Measurements from ENCODE around the gene SYTL2. TPM values are rescaled to one million over a fixed set of nuclear protein-coding genes. Genes with fewer than 3 reads are reported as not detected.

SYTL2 gene
- polyA plus RNA-seq, 1 of the 3 experiments (the other 2 are of a cell fraction) = 36.0 TPM

- POLR2A ChIA-PET = no interaction called here
These were observed 7.6 kb downstream of the SYTL2 start for GRCh38 chr11:85803303-85803702.

More at GRCh38 chr11:85803303-85803702, 7.6 kb downstream of the SYTL2 start:
- CTCF ChIA-PET = no interaction called here
- H2AFZ ChIP-seq (ENCODE audit: low read depth) = no peak overlapping the region
- WGBS (ENCODE audit: low lambda C conversion rate) = 87% methylated on average over 1 of the region's 1 CpG
- no peaks in the 10 kb centered on the region for H3K36me3 ChIP-seq (replicated peaks in 1 of 2; ENCODE audit: control insufficient read depth in 1 of 2, insufficient read depth in 2 of 2, low read length in 1 of 2)
- no peaks in the 10 kb centered on the region for H3F3A ChIP-seq (replicated peaks; ENCODE audit: insufficient read depth)
- no peaks in the 10 kb centered on the region for H3K9me2 ChIP-seq
- H3K9me3 ChIP-seq = no peaks in the 10 kb centered on the region
- no peaks in the 10 kb centered on the region for H3K27me3 ChIP-seq (ENCODE audit: insufficient read depth)
- no peak overlapping the region for H3K4me3 ChIP-seq (ENCODE audit: low read depth in 2 of 2, low read length in 1 of 2)
- no peak overlapping the region for H3K9ac ChIP-seq
- H4K20me1 ChIP-seq (ENCODE audit: insufficient read depth) = no peaks in the 10 kb centered on the region
- H3K4me2 ChIP-seq = no peak overlapping the region
- no peak overlapping the region for H3K27ac ChIP-seq (ENCODE audit: low read depth in 2 of 2, low read length in 1 of 2)
- no peak for DNase-seq
- no peaks in the 10 kb centered on the region for H3K79me2 ChIP-seq (ENCODE audit: insufficient read depth)
- H3K4me1 ChIP-seq (ENCODE audit: control insufficient read depth in 1 of 2, insufficient read depth in 2 of 2, low read depth in 1 of 2, low read length in 1 of 2) = no peaks in the 10 kb centered on the region; a peak in 2 of 4 replicates
- TF ChIP-seq ELF1 (IDR thresholded peaks at IDR 0.05) (no peak), POLR2AphosphoS5 (IDR thresholded peaks at IDR 0.05; ENCODE audit: low read depth, low read length) (no peak), JUND (IDR thresholded peaks at IDR 0.05) (no peak), TEAD4 (IDR thresholded peaks at IDR 0.05; ENCODE audit: borderline replicate concordance, insufficient read depth) (no peak), MEF2A (IDR thresholded peaks at IDR 0.05; ENCODE audit: borderline replicate concordance, low read depth) (no peak), RAD21 (IDR thresholded peaks at IDR 0.05; ENCODE audit: low read length) (no peak), FOXM1 (IDR thresholded peaks at IDR 0.05; ENCODE audit: low read depth) (no peak), EP300 (IDR thresholded peaks at IDR 0.05; ENCODE audit: borderline replicate concordance in 1 of 2, low read depth in 1 of 2, low read length in 1 of 2) (no peak), CTCF (IDR thresholded peaks at IDR 0.05) (no peak), SMC3 (IDR thresholded peaks at IDR 0.05; ENCODE audit: low read depth, low read length) (no peak), YY1 (IDR thresholded peaks at IDR 0.05; ENCODE audit: low read depth) (no peak), NRF1 (IDR thresholded peaks at IDR 0.05; ENCODE audit: low read depth, low read length) (no peak), MXI1 (IDR thresholded peaks at IDR 0.05; ENCODE audit: low read depth, low read length) (no peak), RXRA (IDR thresholded peaks at IDR 0.05; ENCODE audit: borderline replicate concordance, low read depth) (no peak), CHD2 (IDR thresholded peaks at IDR 0.05; ENCODE audit: low read length, partially characterized antibody) (no peak), GATA2 (CRISPR knock-in tag; IDR thresholded peaks at IDR 0.05) (no peak), REST (IDR thresholded peaks at IDR 0.05; ENCODE audit: low read depth, low read length) (no peak), SIN3A (IDR thresholded peaks at IDR 0.05; ENCODE audit: borderline replicate concordance, low read depth, low read length) (no peak)
- TF ChIP-seq, protein P1, sequence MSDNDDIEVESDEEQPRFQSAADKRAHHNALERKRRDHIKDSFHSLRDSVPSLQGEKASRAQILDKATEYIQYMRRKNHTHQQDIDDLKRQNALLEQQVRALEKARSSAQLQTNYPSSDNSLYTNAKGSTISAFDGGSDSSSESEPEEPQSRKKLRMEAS (IDR thresholded peaks at IDR 0.05; ENCODE audit: low read depth) = no peak
- TF ChIP-seq, protein P2, sequence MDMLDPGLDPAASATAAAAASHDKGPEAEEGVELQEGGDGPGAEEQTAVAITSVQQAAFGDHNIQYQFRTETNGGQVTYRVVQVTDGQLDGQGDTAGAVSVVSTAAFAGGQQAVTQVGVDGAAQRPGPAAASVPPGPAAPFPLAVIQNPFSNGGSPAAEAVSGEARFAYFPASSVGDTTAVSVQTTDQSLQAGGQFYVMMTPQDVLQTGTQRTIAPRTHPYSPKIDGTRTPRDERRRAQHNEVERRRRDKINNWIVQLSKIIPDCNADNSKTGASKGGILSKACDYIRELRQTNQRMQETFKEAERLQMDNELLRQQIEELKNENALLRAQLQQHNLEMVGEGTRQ (IDR thresholded peaks at IDR 0.05; ENCODE audit: borderline replicate concordance, low read depth, low read length) = no peak

All from SK-N-SH (cell line).